Measurements from ENCODE around the gene FIG4. TPM values are rescaled to one million over a fixed set of nuclear protein-coding genes. Genes with fewer than 3 reads are reported as not detected.

FIG4 gene
- total RNA-seq, 1 experiment from 2014 or later, result 5.7 TPM

DNA sequence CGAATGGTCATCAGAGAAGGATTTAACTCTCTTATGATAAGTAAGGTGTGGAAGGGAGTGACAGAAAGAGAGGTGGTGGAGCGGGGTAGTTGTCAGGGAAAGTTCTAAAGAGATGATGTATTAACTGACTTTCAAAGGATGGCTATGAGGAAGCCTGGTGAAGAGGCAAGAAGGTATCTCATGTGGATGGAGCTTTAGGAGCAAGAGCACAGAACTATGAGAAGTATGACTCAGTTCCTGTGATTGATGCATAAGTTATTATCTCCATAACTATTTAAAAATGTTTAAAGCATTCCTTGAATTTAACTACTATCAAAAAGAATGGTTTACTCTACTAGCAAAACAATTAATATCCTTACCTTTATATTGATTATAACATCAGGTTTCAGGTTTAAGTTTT, 28.9 kb upstream of the FIG4 start:
- intact Hi-C loops (cut with micrococcal nuclease), result no loop called here
- Histone ChIP-seq H3K27me3 (ENCODE audit: low read length) (no peaks in the 10 kb centered on the region), H3K4me2 (ENCODE audit: low read length) (no peak overlapping the region), H3K9me3 (ENCODE audit: low read length) (no peaks in the 10 kb centered on the region), H3K36me3 (ENCODE audit: low read depth, low read length) (no peaks in the 10 kb centered on the region), H4K20me1 (ENCODE audit: low read length) (no peaks in the 10 kb centered on the region), H3K9me2 (replicated peaks; ENCODE audit: low read length) (no peaks in the 10 kb centered on the region), H3F3A (ENCODE audit: low read length, unreplicated experiment) (no peaks in the 10 kb centered on the region), H2AFZ (ENCODE audit: low read length) (no peak overlapping the region), H3K4me1 (ENCODE audit: insufficient read depth, low read length) (peaks cover 8% of the 10 kb centered on the region), H3K9ac (ENCODE audit: low read length) (no peak overlapping the region), H3K27ac (ENCODE audit: low read length) (no peak overlapping the region), H3K4me3 (ENCODE audit: low read length) (no peak overlapping the region), H3K79me2 (ENCODE audit: low read length) (no peaks in the 10 kb centered on the region)
- ChIA-PET CTCF (no interaction called here), POLR2A (ENCODE audit: unreplicated experiment) (no interaction called here)
- ATAC-seq (peak; percentile 55), DNase-seq (peak; percentile 25)
- BruUV-seq (replicated peaks), result no TSS peak
- TF ChIP-seq EZH2 (IDR thresholded peaks at IDR 0.05; ENCODE audit: low read length, unreplicated experiment), result no peak
- no peak for TF ChIP-seq EZH2phosphoT487 (IDR thresholded peaks at IDR 0.05; ENCODE audit: borderline replicate concordance, low read length)
- TF ChIP-seq, protein P1, sequence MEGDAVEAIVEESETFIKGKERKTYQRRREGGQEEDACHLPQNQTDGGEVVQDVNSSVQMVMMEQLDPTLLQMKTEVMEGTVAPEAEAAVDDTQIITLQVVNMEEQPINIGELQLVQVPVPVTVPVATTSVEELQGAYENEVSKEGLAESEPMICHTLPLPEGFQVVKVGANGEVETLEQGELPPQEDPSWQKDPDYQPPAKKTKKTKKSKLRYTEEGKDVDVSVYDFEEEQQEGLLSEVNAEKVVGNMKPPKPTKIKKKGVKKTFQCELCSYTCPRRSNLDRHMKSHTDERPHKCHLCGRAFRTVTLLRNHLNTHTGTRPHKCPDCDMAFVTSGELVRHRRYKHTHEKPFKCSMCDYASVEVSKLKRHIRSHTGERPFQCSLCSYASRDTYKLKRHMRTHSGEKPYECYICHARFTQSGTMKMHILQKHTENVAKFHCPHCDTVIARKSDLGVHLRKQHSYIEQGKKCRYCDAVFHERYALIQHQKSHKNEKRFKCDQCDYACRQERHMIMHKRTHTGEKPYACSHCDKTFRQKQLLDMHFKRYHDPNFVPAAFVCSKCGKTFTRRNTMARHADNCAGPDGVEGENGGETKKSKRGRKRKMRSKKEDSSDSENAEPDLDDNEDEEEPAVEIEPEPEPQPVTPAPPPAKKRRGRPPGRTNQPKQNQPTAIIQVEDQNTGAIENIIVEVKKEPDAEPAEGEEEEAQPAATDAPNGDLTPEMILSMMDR (conservative IDR thresholded peaks at IDR 0.05; ENCODE audit: low read depth, low read length), result no peak

DNA sequence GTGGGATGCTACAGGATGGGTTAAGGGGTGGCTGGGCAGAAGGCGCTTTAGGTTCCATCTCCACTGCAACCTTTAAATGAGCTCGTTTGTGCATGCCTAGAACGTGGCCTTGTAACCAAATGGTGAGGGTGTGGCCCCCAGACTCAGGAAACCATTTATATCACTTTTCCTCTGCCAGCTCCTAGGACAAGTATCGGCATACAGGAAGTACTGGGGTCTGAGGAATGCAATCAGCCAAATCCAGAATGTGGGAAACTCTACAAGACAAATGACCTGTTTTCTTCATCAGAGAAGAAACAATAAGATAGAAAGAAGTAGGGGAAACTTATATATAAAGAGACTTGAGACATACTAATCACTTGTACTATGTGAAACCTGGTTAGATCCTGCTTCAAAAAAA, 21.3 kb upstream of the FIG4 start:
- ChIA-PET POLR2A (ENCODE audit: unreplicated experiment) (no interaction called here), CTCF (no interaction called here)
- no peak overlapping the region for H2AFZ ChIP-seq (ENCODE audit: low read length)
- no TSS peak for BruUV-seq (replicated peaks)
- peaks cover 16% of the 10 kb centered on the region for H3K4me1 ChIP-seq (ENCODE audit: insufficient read depth, low read length)
- H3K79me2 ChIP-seq (ENCODE audit: low read length), result no peaks in the 10 kb centered on the region
- H3K9ac ChIP-seq (ENCODE audit: low read length), result no peak overlapping the region
- TF ChIP-seq EZH2phosphoT487 (IDR thresholded peaks at IDR 0.05; ENCODE audit: borderline replicate concordance, low read length) (no peak), EZH2 (IDR thresholded peaks at IDR 0.05; ENCODE audit: low read length, unreplicated experiment) (no peak)
- TF ChIP-seq, protein P1 (conservative IDR thresholded peaks at IDR 0.05; ENCODE audit: low read depth, low read length), result no peak
- no peak overlapping the region for H3K27ac ChIP-seq (ENCODE audit: low read length)
- H3K4me3 ChIP-seq (ENCODE audit: low read length), result no peak overlapping the region
- intact Hi-C loops (cut with micrococcal nuclease), result no loop called here
- DNase-seq, result no peak
- H3K9me3 ChIP-seq (ENCODE audit: low read length), result no peaks in the 10 kb centered on the region
- H4K20me1 ChIP-seq (ENCODE audit: low read length), result no peaks in the 10 kb centered on the region
- no peaks in the 10 kb centered on the region for H3F3A ChIP-seq (ENCODE audit: low read length, unreplicated experiment)
- no peaks in the 10 kb centered on the region for H3K9me2 ChIP-seq (replicated peaks; ENCODE audit: low read length)
- no peak for ATAC-seq
- H3K4me2 ChIP-seq (ENCODE audit: low read length), result no peak overlapping the region
- no peaks in the 10 kb centered on the region for H3K36me3 ChIP-seq (ENCODE audit: low read depth, low read length)
- H3K27me3 ChIP-seq (ENCODE audit: low read length), result no peaks in the 10 kb centered on the region

DNA sequence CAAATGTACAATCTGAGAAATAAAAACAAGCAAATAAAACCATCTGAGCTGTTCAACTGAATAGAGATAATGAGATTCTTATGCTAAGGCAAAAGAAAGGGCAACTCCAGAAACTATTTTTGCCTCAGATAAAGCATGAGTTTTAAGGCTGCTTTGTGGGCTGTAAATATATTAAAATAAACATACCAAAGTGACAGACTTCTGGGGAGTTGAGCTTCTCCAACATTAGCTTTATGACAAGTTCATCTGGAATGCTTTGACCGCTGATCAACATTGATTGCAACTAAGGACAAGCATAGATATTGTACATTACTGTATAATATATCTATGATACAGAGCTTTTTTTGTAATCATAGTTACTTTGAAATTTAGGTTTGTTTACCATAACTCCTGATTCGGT, 19.4 kb upstream of the FIG4 start:
- Histone ChIP-seq H3F3A (ENCODE audit: low read length, unreplicated experiment) (no peaks in the 10 kb centered on the region), H3K9me2 (replicated peaks; ENCODE audit: low read length) (no peaks in the 10 kb centered on the region), H3K4me2 (ENCODE audit: low read length) (peak overlapping the region; percentile 51), H4K20me1 (ENCODE audit: low read length) (no peaks in the 10 kb centered on the region), H3K27ac (ENCODE audit: low read length) (no peak overlapping the region), H3K4me1 (ENCODE audit: insufficient read depth, low read length) (peaks cover 16% of the 10 kb centered on the region), H3K4me3 (ENCODE audit: low read length) (no peak overlapping the region), H3K79me2 (ENCODE audit: low read length) (no peaks in the 10 kb centered on the region), H3K9me3 (ENCODE audit: low read length) (no peaks in the 10 kb centered on the region), H3K9ac (ENCODE audit: low read length) (no peak overlapping the region), H3K36me3 (ENCODE audit: low read depth, low read length) (no peaks in the 10 kb centered on the region), H2AFZ (ENCODE audit: low read length) (no peak overlapping the region), H3K27me3 (ENCODE audit: low read length) (no peaks in the 10 kb centered on the region)
- DNase-seq (peak; percentile 66), ATAC-seq (peak; percentile 70)
- no TSS peak for BruUV-seq (replicated peaks)
- intact Hi-C loops (cut with micrococcal nuclease), result no loop called here
- ChIA-PET POLR2A (ENCODE audit: unreplicated experiment) (no interaction called here), CTCF (no interaction called here)
- TF ChIP-seq EZH2 (IDR thresholded peaks at IDR 0.05; ENCODE audit: low read length, unreplicated experiment), result no peak
- no peak for TF ChIP-seq EZH2phosphoT487 (IDR thresholded peaks at IDR 0.05; ENCODE audit: borderline replicate concordance, low read length)
- TF ChIP-seq, protein P1 (conservative IDR thresholded peaks at IDR 0.05; ENCODE audit: low read depth, low read length), result no peak

Measured in PC-3 (cell line).